ENCODE results near the gene TSC2. TPM values are rescaled to one million over a fixed set of nuclear protein-coding genes. Genes with fewer than 3 reads are reported as not detected.
"Not testable (repeated sequence)": the region's sequence is repeated elsewhere in the genome, so short reads cannot be mapped to it uniquely, and the experiment has no call there.

Gene TSC2
- total RNA-seq, 1 donor from 2014 or later = 139 TPM

DNA sequence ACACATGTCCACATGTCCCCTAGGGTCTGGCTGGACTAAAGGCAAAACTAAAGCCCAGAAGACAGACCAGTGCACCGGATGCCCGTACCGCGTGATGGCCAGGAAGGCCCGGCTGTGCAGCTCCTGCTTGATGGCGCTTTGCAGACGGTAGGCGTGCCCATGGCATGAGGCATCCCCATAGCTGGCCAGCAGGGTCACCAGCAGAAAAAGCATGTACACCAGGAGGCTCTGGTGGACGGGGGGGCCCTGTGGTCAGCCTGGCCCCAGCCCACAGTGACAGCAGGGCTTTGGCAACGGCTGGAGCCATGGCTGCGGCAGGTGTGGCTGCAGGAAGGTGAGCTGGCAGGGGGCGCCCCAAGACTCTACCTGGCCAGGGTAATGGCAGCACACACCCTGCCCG is 45.1 kb downstream of the TSC2 start:
- no peak overlapping the region for H3K27ac Mint-ChIP-seq
- H3K9me3 Mint-ChIP-seq = no peaks in the 10 kb centered on the region
- H3K27me3 Mint-ChIP-seq = no peaks in the 10 kb centered on the region
- intact Hi-C loops (cut with micrococcal nuclease) = no loop called here
- H3K4me3 Mint-ChIP-seq = no peak overlapping the region
- no peaks in the 10 kb centered on the region for H3K4me1 Mint-ChIP-seq
- ChIA-PET CTCF (no interaction called here), POLR2A (no interaction called here)
- DNase-seq (no peak), ATAC-seq (ENCODE audit: low read depth) (no peak)
- peaks cover 49% of the 10 kb centered on the region for H3K36me3 Mint-ChIP-seq (ENCODE audit: low read depth)
- TF ChIP-seq, protein P1, sequence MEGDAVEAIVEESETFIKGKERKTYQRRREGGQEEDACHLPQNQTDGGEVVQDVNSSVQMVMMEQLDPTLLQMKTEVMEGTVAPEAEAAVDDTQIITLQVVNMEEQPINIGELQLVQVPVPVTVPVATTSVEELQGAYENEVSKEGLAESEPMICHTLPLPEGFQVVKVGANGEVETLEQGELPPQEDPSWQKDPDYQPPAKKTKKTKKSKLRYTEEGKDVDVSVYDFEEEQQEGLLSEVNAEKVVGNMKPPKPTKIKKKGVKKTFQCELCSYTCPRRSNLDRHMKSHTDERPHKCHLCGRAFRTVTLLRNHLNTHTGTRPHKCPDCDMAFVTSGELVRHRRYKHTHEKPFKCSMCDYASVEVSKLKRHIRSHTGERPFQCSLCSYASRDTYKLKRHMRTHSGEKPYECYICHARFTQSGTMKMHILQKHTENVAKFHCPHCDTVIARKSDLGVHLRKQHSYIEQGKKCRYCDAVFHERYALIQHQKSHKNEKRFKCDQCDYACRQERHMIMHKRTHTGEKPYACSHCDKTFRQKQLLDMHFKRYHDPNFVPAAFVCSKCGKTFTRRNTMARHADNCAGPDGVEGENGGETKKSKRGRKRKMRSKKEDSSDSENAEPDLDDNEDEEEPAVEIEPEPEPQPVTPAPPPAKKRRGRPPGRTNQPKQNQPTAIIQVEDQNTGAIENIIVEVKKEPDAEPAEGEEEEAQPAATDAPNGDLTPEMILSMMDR (IDR thresholded peaks at IDR 0.05) = no peak

DNA sequence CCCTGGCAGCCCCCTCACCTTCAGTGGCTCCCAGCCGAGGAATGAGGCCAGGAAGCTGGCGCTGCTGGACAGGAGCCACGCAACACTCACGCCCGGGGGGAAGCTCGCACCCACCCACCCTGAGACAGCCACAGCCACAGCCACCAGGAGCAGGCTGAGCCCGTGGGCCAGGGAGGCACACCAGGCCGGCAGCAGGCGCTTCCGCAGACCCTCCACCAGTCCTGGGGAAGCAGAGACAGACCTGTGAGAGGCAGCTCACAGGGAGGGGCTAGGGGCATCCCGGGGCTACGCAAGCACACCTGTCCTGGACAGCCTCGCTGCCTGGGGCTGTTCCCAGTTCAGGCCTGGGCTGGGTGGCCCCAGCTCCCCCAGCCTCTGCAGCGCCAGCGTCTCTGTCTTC is 46.0 kb downstream of the TSC2 start:
- Mint-ChIP-seq H3K27ac (no peak overlapping the region), H3K9me3 (no peaks in the 10 kb centered on the region), H3K27me3 (no peaks in the 10 kb centered on the region), H3K4me3 (no peak overlapping the region), H3K36me3 (ENCODE audit: low read depth) (peaks cover 43% of the 10 kb centered on the region), H3K4me1 (no peaks in the 10 kb centered on the region)
- POLR2A ChIA-PET = no interaction called here
- CTCF ChIA-PET = no interaction called here
- no peak for ATAC-seq (ENCODE audit: low read depth)
- TF ChIP-seq, protein P1 (IDR thresholded peaks at IDR 0.05) = no peak
- intact Hi-C loops (cut with micrococcal nuclease) = no loop called here
- no peak for DNase-seq

DNA sequence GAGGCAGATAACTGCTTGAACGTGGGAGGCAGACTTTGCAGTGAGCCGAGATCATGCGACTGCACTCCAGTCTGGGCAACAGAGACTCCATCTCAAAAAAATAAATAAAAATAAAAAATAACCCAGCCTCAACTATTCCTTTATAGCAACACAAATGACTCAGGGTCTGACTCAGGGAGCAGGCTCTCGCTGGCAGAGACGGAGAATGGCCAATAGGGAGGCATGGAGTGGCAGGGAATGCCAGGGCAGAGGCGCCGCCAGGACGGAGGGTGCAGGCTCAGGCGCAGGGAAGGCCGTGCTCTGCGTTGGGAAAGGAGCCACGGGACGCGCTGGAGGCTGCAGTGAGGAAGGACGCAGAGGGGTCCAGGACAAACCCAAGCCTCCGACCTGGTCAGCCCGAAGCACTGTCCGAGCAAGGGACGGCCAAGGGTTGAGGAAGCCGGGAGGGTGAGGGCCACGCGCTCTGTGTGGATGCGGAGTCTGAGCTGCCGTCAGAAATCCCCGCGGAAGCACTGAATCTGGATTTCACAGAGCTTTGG is 47.6 kb downstream of the TSC2 start:
- ChIA-PET POLR2A (no interaction called here), CTCF (no interaction called here)
- ATAC-seq (ENCODE audit: low read depth) (no peak), DNase-seq (no peak)
- no peaks in the 10 kb centered on the region for H3K4me1 Mint-ChIP-seq
- intact Hi-C loops (cut with micrococcal nuclease) = no loop called here
- no peak overlapping the region for H3K27ac Mint-ChIP-seq
- H3K4me3 Mint-ChIP-seq = no peak overlapping the region
- TF ChIP-seq, protein P1 (IDR thresholded peaks at IDR 0.05) = no peak
- peaks cover 30% of the 10 kb centered on the region for H3K36me3 Mint-ChIP-seq (ENCODE audit: low read depth)
- H3K9me3 Mint-ChIP-seq = no peaks in the 10 kb centered on the region
- H3K27me3 Mint-ChIP-seq = no peaks in the 10 kb centered on the region

DNA sequence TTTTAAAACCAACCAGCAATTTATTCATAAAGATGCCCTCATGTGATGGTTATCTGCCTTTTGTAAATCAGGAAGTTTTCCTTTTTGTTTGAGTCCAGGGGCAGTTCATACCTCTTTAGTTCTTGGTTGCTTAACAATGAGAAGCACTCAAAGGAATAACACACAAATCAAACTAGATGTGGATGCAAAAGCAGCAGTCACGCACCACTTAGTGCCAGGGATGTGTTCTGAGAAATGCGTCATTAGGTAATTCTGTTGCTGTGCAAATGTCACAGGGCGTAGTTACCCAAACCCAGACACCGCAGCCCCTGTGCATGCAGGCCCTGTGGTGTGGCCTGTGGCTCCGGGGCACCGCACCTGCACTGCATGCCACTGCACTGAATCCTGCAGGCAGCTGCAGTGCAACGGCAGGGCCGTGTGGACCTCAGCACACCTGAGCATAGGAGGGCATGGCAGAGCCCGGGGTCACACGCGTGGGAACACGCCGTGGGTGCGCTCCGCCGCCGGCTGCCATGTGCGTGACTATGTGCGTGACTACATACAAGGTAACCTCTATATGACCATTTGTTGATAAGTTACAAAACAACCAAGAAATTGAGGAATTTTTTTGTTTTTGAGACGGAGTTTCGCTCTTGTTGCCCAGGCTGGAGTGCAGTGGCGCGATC is 48.3 kb downstream of the TSC2 start:
- ATAC-seq (ENCODE audit: low read depth) (no peak), DNase-seq (no peak)
- peaks cover 33% of the 10 kb centered on the region for H3K36me3 Mint-ChIP-seq (ENCODE audit: low read depth)
- POLR2A ChIA-PET = no interaction called here
- H3K27me3 Mint-ChIP-seq = no peaks in the 10 kb centered on the region
- intact Hi-C loops (cut with micrococcal nuclease) = no loop called here
- H3K4me3 Mint-ChIP-seq = no peak overlapping the region
- H3K27ac Mint-ChIP-seq = no peak overlapping the region
- CTCF ChIA-PET = no interaction called here
- H3K9me3 Mint-ChIP-seq = no peaks in the 10 kb centered on the region
- H3K4me1 Mint-ChIP-seq = no peaks in the 10 kb centered on the region
- TF ChIP-seq, protein P1 (IDR thresholded peaks at IDR 0.05) = no peak

DNA sequence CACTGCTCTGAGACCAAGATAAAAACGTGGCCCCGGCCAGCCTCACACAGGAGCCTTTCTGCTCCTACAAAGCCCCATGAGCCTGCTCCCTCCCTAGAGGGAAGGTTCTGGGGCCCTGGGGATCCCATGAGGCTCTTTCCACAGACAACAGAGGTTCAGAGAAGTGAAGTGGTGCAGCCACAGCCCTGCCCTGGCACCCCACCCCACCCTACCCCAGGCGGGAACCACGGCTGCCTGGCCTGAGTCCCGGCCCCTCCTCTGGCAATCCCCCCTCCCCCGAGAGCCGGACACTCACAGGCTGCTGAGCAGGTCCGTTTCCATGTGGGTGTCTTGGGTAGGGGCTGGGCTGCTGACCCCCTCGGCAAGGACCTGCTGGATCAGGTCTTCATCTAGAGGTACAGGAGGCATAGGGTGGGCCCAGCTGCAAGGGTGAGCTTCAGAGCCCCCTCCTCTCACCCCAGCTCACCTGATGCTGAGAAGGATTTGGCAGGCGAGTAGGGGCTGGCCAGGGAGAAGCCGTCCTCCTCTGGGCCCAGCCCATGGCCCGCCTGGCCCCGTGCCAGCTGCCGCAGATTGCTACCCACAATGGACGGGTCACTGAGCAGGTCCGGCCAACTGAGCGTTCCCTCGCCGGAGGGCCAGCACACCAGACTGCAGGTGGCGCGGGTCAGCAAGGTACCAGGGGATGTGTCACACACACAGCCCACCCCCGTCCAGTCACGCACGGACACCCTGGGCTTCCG is 49.2 kb downstream of the TSC2 start:
- Mint-ChIP-seq H3K4me1 (no peaks in the 10 kb centered on the region), H3K9me3 (no peaks in the 10 kb centered on the region), H3K27ac (no peak overlapping the region), H3K4me3 (no peak overlapping the region), H3K27me3 (no peaks in the 10 kb centered on the region), H3K36me3 (ENCODE audit: low read depth) (peaks cover 38% of the 10 kb centered on the region)
- ChIA-PET POLR2A (no interaction called here), CTCF (no interaction called here)
- intact Hi-C loops (cut with micrococcal nuclease) = no loop called here
- ATAC-seq (ENCODE audit: low read depth) (no peak), DNase-seq (no peak)
- TF ChIP-seq, protein P1 (IDR thresholded peaks at IDR 0.05) = no peak

DNA sequence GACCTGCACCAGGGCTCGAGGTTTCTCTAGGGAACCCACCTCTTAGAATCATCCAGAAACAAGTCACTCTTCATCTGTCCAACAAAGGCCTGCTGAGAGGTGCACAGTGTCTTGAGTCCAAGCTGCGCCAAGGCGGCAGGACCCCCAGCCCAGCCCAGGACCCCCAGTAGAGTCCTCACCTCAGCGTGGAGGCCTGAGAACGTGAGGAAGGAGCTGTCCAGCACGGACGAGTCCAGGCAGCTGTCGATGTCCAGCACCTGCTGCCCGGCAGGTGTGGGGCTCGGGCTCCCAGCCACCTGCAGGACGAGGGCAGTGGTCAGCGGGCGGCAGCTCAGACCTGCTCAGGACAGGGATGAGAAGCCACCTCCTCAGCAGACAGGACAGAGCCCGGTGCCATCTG is 49.9 kb downstream of the TSC2 start:
- H3K27me3 Mint-ChIP-seq; H3K4me3 Mint-ChIP-seq; ATAC-seq (ENCODE audit: low read depth); CTCF ChIA-PET; intact Hi-C loops (cut with micrococcal nuclease); H3K27ac Mint-ChIP-seq; H3K9me3 Mint-ChIP-seq; H3K4me1 Mint-ChIP-seq; POLR2A ChIA-PET; DNase-seq: not testable (repeated sequence)
- H3K36me3 Mint-ChIP-seq (ENCODE audit: low read depth) = peaks cover 35% of the 10 kb centered on the region

DNA sequence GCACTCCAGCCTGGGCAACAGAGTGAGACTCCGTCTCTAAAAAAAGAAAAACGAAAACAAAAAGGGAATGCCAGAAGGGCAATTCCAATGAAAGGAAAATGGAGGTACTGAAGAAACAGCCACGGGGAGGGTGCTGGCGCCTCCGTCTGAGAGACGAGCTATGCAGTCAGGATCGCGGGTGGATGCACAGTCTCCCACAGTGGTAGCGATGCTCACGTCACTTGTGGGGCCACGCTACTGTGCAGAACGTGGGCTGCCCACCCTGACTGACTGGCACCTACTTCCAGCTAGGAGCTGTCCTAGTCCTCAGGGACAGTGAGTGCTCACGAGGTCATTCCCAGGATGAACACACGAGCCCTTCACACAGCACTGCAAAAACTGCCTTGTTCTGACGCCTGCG is 53.8 kb downstream of the TSC2 start:
- ATAC-seq (ENCODE audit: low read depth); intact Hi-C loops (cut with micrococcal nuclease); H3K27ac Mint-ChIP-seq; POLR2A ChIA-PET; CTCF ChIA-PET; H3K4me3 Mint-ChIP-seq; H3K9me3 Mint-ChIP-seq; H3K4me1 Mint-ChIP-seq; H3K27me3 Mint-ChIP-seq; DNase-seq: not testable (repeated sequence)
- peaks cover 24% of the 10 kb centered on the region for H3K36me3 Mint-ChIP-seq (ENCODE audit: low read depth)
